HFF-Myc (cell line): ENCODE measurements around the gene ZNF836.

Experiments used
- DNase-seq: peaks from one replicate; pipeline ENCODE4 v3.0.0-alpha.2; 2011; ENCODE audit warnings: low read depth; ENCODE audit errors: extremely low read depth
- H3K4me3 ChIP-seq: replicated peaks from 2 replicates; pipeline ENCODE4 v1.5.1; 2011; ENCODE audit warnings: low read depth, mild to moderate bottlenecking, control low read depth, low read length
- TF ChIP-seq, protein P1 (sequence below): IDR thresholded peaks from 2 replicates; pipeline ENCODE4 v1.5.1; 2012; ENCODE audit warnings: mild to moderate bottlenecking, low read depth, low read length, control low read depth; ENCODE audit errors: missing control alignments

ZNF836 gene

GRCh38 chr19:52171321-52172169 is at the start of gene ZNF836:
ZNF836 (minus strand) TSS chr19:52171621; CDS start chr19:52168072, 3,549 bp downstream.
- DNase-seq, result peak; percentile 39
- TF ChIP-seq, protein P1, sequence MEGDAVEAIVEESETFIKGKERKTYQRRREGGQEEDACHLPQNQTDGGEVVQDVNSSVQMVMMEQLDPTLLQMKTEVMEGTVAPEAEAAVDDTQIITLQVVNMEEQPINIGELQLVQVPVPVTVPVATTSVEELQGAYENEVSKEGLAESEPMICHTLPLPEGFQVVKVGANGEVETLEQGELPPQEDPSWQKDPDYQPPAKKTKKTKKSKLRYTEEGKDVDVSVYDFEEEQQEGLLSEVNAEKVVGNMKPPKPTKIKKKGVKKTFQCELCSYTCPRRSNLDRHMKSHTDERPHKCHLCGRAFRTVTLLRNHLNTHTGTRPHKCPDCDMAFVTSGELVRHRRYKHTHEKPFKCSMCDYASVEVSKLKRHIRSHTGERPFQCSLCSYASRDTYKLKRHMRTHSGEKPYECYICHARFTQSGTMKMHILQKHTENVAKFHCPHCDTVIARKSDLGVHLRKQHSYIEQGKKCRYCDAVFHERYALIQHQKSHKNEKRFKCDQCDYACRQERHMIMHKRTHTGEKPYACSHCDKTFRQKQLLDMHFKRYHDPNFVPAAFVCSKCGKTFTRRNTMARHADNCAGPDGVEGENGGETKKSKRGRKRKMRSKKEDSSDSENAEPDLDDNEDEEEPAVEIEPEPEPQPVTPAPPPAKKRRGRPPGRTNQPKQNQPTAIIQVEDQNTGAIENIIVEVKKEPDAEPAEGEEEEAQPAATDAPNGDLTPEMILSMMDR, result no peak
- H3K4me3 ChIP-seq, result peak within 1 kb of the TSS; percentile 83

GRCh38 chr19:52221031-52221430 is 49.6 kb upstream of the ZNF836 start:
- H3K4me3 ChIP-seq, result no peak overlapping the region
- TF ChIP-seq, protein P1, result no peak
- no peak for DNase-seq

GRCh38 chr19:52219611-52220010 is 48.2 kb upstream of the ZNF836 start:
- H3K4me3 ChIP-seq, result no peak overlapping the region
- DNase-seq, result no peak
- TF ChIP-seq, protein P1, result no peak

- TF ChIP-seq, protein P1, result no peak
- no peak for DNase-seq
- H3K4me3 ChIP-seq, result no peak overlapping the region
Observed at GRCh38 chr19:52217576-52217975, 46.2 kb upstream of the ZNF836 start.

DNA sequence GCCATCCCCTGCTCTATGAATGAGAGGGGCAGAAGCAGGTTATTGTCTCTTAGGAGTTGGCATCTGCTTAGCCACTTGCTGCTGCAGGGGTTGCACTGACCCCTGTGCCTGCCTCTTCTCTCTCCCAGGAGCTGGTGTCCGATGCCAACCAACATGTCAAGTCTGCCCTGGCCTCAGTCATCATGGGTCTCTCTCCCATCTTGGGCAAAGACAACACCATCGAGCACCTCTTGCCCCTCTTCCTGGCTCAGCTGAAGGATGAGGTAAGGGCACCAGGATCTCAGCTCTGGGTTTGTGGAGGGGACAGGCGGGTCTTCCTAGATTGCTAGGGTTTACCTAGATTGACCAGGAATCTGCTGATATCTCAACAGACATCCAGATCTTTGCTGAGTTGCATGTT is 45.0 kb upstream of the ZNF836 start:
- no peak overlapping the region for H3K4me3 ChIP-seq
- DNase-seq, result no peak
- TF ChIP-seq, protein P1, result no peak

- TF ChIP-seq, protein P1, result no peak
- H3K4me3 ChIP-seq, result no peak overlapping the region
- no peak for DNase-seq
Observed at GRCh38 chr19:52214241-52214640, 42.8 kb upstream of the ZNF836 start.
